B cell (primary cell): Measurements from ENCODE around the gene CCDC85C.

Source experiments
- CTCF ChIP-seq: fragments of 200-600 bp; IDR thresholded peaks from one replicate; pipeline ENCODE4 v1.8.0; 2022; ENCODE audit warnings: antibody characterized with exemption, mild to moderate bottlenecking
- EZH2 ChIP-seq: IDR thresholded peaks from 2 replicates; pipeline ENCODE4 v1.6.1; 2012; ENCODE audit warnings: borderline replicate concordance, low read depth, mild to moderate bottlenecking, moderate library complexity, low read length; ENCODE audit not compliant: insufficient read depth, poor library complexity, severe bottlenecking

- TF ChIP-seq CTCF (no peak), EZH2 (no peak)
These were observed 128.8 kb downstream of the CCDC85C start for GRCh38 chr14:99475179-99475578.
